ENCODE data around the gene AKAP12.
"Not testable (repeated sequence)": the region's sequence is repeated elsewhere in the genome, so short reads cannot be mapped to it uniquely, and the experiment has no call there.

AKAP12 gene

DNA sequence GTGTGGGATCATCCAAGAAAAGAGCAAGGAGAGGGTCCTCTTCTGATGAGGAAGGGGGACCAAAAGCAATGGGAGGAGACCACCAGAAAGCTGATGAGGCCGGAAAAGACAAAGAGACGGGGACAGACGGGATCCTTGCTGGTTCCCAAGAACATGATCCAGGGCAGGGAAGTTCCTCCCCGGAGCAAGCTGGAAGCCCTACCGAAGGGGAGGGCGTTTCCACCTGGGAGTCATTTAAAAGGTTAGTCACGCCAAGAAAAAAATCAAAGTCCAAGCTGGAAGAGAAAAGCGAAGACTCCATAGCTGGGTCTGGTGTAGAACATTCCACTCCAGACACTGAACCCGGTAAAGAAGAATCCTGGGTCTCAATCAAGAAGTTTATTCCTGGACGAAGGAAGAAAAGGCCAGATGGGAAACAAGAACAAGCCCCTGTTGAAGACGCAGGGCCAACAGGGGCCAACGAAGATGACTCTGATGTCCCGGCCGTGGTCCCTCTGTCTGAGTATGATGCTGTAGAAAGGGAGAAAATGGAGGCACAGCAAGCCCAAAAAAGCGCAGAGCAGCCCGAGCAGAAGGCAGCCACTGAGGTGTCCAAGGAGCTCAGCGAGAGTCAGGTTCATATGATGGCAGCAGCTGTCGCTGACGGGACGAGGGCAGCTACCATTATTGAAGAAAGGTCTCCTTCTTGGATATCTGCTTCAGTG is 110.8 kb downstream of the AKAP12 start:
- no peak for DNase-seq

- no peak for DNase-seq
Observed at GRCh38 chr6:151351146-151351700, 111.5 kb downstream of the AKAP12 start.

DNA sequence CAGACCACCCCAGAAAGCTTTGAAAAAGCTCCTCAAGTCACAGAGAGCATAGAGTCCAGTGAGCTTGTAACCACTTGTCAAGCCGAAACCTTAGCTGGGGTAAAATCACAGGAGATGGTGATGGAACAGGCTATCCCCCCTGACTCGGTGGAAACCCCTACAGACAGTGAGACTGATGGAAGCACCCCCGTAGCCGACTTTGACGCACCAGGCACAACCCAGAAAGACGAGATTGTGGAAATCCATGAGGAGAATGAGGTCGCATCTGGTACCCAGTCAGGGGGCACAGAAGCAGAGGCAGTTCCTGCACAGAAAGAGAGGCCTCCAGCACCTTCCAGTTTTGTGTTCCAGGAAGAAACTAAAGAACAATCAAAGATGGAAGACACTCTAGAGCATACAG is 112.0 kb downstream of the AKAP12 start:
- no peak for DNase-seq

- DNase-seq = no peak
Observed at GRCh38 chr6:151352410-151353396, 112.9 kb downstream of the AKAP12 start.

- DNase-seq = no peak
Observed at GRCh38 chr6:151353795-151354194, 114.0 kb downstream of the AKAP12 start.

DNA sequence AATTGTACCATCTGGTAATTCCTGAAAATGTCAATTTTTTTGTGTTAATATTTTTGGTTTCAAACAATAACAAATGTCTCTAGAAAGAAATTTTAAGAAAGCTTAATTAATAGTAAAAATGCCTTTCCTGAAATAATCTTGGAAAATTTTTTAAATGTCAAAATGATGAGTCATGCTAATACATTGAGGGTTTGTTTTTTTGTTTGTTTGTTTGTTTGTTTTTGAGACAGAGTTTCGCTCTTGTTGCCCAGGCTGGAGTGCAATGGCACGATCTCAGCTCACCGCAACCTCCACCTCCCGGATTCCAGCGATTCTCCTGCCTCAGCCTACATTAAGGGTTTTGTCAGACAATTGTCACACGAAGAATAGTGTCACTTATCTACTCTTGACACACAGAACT is 117.2 kb downstream of the AKAP12 start:
- DNase-seq = not testable (repeated sequence)

DNA sequence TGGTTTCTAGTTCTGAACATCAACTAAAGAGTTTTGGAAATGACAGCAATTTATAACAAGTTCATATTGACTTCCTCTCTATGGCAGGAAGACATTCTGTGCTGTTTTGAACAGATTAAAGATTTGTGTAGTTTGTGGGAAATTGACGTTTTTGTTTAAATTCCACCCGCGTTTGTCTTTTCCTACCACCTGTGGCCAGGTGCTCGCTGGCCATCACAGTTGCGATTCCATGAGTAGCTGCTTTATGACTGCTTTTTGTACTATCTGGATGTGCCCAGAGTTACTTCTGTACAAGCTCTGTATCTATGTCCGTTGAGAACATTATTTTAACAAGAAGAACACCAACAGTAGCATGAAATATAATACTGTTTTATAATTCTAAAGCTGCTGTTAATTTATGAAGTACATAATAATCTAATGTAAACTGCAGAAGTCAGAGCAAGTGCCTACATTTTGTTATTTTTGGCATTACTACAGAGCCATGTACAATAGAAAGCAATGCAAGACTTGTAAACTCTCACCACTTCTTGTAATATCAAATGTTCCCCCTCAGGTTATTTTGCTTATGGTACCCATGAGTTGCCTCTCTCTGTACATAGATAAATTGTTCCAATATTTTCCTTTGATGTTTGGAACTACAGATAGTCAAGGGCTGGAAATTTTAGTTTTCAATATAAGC is 118.1 kb downstream of the AKAP12 start:
- no peak for DNase-seq

GRCh38 chr6:151358475-151358874 is 118.7 kb downstream of the AKAP12 start:
- no peak for DNase-seq

DNA sequence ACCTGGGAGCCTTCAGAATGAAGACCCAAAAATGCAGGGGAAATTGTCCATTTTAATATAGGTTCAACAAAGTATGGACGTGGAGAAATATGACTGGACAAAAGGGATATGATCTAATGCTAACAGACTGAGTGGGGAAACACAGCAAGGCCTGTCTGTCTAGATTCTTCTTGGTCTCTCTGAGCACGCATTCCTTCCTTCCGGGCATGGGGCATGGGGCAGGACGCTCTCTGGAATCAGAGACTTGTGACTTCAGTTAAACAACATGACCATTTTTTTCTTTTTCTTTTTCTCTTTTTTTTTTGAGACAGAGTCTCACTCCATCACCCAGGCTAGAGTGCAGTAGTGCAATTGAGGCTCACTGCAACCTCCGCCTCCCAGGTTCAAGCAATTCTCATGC is 119.7 kb downstream of the AKAP12 start:
- no peak for DNase-seq

GRCh38 chr6:151365233-151365632 is 125.5 kb downstream of the AKAP12 start:
- no peak for DNase-seq

DNA sequence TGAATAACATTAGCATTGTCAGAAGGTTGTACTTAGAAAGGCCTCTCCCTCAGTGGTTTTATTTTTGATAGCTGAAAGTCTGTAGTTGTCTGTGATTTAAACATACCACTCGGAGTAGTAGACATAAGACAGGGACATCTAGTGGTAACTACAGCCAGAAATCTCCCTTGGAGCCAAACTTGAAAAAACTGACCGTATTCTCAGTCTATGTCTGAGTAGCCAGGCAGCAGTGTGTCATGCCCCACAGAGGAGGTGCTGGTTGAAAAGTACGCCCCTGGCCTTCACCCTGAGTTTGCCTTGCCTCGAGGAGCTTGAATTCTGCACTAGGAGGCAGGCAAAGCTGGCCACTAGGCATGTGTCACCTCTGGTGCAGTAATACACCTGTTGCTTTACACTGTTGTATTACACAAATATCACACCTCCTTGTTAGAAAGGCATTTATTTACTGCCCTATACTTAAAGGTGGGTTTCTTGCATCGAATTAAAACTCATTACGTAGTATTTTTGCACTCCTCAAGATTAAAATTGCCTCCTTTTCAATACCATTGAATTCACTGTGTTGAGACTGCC is 130.8 kb downstream of the AKAP12 start:
- peak; percentile 19 for DNase-seq

- DNase-seq = no peak
Observed at GRCh38 chr6:151372164-151372563, 132.4 kb downstream of the AKAP12 start.

DNA sequence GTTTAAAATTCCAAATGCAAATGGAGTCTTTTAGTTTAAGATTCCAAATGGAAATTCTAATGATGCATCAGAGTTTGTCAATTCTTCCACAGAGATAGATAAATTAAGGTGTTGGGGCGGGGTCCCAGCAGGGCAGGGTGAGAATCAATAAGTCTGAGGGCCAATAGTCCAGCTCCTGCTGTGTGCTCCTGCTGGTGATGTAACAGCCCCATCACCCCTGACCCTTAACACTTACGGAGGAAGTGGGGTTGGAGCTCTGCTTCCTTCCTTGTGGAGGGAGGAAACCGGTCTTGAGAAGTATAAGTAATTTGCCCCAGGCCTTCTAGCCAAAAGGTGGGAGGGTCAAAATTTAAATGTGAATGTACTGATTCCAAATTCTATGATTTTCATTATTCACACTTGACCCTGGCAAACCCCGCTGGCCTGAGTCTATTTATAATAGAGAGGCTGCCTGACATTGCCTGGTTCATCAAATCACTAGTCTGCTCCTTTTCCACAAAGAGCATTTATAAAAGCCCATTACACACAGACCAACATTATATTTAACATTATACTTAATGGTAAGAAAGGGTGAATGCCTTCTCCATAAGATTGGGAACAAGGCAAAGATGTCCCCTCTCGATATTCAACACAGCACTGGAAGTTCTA is 134.4 kb downstream of the AKAP12 start:
- DNase-seq = no peak

GRCh38 chr6:151375833-151376232 is 136.1 kb downstream of the AKAP12 start:
- DNase-seq = no peak

DNA sequence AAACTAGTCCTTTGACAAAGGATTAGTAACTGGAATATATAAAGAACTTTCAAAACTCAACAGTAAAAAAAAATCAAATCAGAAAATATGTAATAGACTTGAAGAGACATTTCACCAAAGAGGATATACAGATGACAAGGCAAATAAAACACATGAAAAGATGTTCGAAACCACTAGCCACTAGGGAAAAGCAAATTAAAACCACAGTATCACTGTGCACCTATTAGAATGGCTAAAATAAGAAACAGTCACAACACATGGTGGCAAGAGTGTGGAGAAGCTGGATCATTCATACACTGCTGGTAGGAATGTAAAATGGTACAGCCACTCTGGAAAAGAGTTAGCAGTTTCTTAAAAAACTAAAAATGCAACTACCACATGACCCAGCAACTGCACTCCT is 136.7 kb downstream of the AKAP12 start:
- DNase-seq = no peak

- DNase-seq = no peak
Observed at GRCh38 chr6:151377095-151377494, 137.3 kb downstream of the AKAP12 start.

DNA sequence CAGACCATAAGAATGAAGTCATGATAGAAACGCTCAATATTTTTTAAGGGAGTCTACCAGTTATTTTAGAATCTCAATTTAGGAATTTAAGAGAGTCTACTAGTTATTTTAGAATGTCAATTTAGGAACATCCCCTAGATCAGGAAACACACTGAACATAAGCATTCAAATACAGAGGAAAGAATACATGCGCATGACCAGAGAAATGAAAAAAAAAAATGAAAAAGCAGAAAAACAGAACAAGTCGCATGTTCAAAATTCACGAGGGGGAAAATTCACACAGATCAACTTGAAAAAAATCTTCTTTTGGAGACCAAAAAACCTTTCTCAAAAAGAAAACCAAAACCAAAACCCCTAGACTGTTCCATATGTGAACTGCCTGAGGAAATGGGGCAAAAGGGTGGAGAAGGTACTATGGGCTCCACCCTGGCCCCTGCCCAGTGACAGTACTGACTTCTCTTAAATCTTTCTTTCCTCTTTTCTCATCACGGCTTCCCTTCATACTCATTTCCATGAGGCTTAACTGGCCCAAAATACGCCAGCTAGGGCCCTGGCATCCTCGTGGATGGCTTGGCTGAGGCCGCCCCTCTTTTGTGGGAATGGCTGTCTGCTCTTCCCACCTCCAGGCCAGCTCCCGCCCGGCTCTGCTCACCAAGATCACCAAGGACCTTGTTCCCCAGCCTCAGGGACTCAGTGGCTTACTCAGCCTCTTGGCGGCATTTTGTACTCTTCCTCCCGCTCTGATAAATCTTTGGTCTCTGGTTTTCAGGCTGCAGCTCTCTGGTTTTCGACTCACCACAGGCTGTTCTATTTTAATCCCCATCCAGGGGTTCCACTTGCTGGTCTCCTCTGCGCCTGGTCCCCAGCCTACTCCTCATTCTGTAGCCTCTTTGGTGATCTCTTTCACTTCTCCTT is 140.4 kb downstream of the AKAP12 start:
- DNase-seq = no peak

- no peak for DNase-seq
Observed at GRCh38 chr6:151380848-151381205, 141.1 kb downstream of the AKAP12 start.

GRCh38 chr6:151381722-151382121 is 142.0 kb downstream of the AKAP12 start:
- no peak for DNase-seq

DNA sequence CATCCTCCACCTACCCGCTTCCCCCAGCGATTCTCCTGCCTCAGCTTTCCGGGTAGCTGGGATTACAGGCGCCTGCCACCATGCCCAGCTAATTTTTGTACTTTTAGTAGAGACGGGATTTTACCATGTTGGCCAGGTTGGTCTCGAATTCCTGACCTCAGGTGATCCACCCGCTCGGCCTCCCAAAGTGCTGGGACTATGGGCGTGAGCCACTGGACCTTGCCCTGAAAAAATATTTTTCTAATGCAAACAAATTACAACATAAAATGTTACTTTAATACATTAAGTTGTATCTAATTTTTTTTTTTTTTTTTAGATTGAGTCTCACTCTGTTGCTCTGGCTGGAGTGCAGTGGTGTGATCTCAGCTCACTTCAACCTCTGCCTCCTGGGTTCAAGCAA is 142.9 kb downstream of the AKAP12 start:
- not testable (repeated sequence) for DNase-seq

- DNase-seq = no peak
Observed at GRCh38 chr6:151384151-151384550, 144.4 kb downstream of the AKAP12 start.

Data from fibroblast of skin of abdomen (primary cell).